IMR-90 (cell line): Measurements from ENCODE around the gene MAP1LC3B. TPM values are rescaled to one million over a fixed set of nuclear protein-coding genes. Genes with fewer than 3 reads are reported as not detected.

Source experiments
- ATAC-seq: fragments of 200-7000 bp; cut with Tn5 transposase; 2 replicates; pipeline ENCODE4 v1.9.1; 2020; ENCODE audit warnings: low read depth, mild to moderate bottlenecking, moderate library complexity
- BruUV-seq: library from RNA; stranded (reverse); fragments of 400-500 nt; replicated peaks from 2 replicates; lab custom pipeline; 2021; lab: Mats Ljungman, UMichigan
- CTCF ChIA-PET: fragments of 300-600 bp; formaldehyde crosslinking; extraction: SDS; loops from one replicate; lab custom pipeline; 2021; ENCODE audit warnings: antibody characterized with exemption; lab: Yijun Ruan, JAX
- POLR2A ChIA-PET: fragments of 300-600 bp; sonication (Branson Sonifier 250); formaldehyde crosslinking; loops from one replicate; lab custom pipeline; 2022; ENCODE audit warnings: antibody characterized with exemption; ENCODE audit not compliant: unreplicated experiment; lab: Charles Lee
- DNase-seq: peaks from one replicate; pipeline ENCODE4 v3.0.0; 2013
- H2AFZ ChIP-seq: replicated peaks from 2 replicates; pipeline ENCODE3; 2013; ENCODE audit warnings: low read length, mild to moderate bottlenecking; ENCODE audit not compliant: poor library complexity
- H2AK5ac ChIP-seq: 2 replicates; pipeline ENCODE4 v1.6.1; 2013; ENCODE audit warnings: low read depth, low read length, inconsistent platforms
- H2AK9ac ChIP-seq: replicated peaks from 2 replicates; pipeline ENCODE3; 2013; ENCODE audit warnings: mild to moderate bottlenecking, low read depth, low read length, moderate library complexity; ENCODE audit not compliant: poor library complexity
- H2BK120ac ChIP-seq: 2 replicates; pipeline ENCODE4 v1.6.1; 2013; ENCODE audit warnings: low read depth, low read length, inconsistent platforms
- H2BK15ac ChIP-seq: 3 replicates; pipeline ENCODE4 v1.6.1; 2013; ENCODE audit warnings: low read depth, low read length, inconsistent platforms
- H2BK20ac ChIP-seq: 2 replicates; pipeline ENCODE4 v1.6.1; 2013; ENCODE audit warnings: low read depth, mild to moderate bottlenecking, inconsistent platforms, low read length, moderate library complexity
- H2BK5ac ChIP-seq: 2 replicates; pipeline ENCODE4 v1.6.1; 2013; ENCODE audit warnings: mild to moderate bottlenecking, low read depth, low read length, inconsistent platforms; ENCODE audit not compliant: poor library complexity, severe bottlenecking
- H3K14ac ChIP-seq: replicated peaks from 2 replicates; pipeline ENCODE4 v1.6.1; 2013; ENCODE audit warnings: low read depth, low read length, inconsistent platforms
- H3K18ac ChIP-seq: 2 replicates; pipeline ENCODE4 v1.6.1; 2013; ENCODE audit warnings: low read depth, low read length, control low read depth
- H3K23ac ChIP-seq: 2 replicates; pipeline ENCODE4 v1.6.1; 2013; ENCODE audit warnings: low read depth, low read length, inconsistent platforms
- H3K27ac ChIP-seq: 2 replicates; pipeline ENCODE4 v1.5.1; 2013; ENCODE audit warnings: mild to moderate bottlenecking, control low read depth, low read length; ENCODE audit not compliant: insufficient read depth
- H3K27me3 ChIP-seq: 2 replicates; pipeline ENCODE4 v1.6.1; 2013; ENCODE audit warnings: low read length; ENCODE audit not compliant: control insufficient read depth, insufficient read depth
- H3K36me3 ChIP-seq: 2 replicates; pipeline ENCODE4 v1.6.1; 2013; ENCODE audit warnings: low read length, mixed read lengths; ENCODE audit not compliant: control insufficient read depth, insufficient read depth
- H3K4ac ChIP-seq: 2 replicates; pipeline ENCODE4 v1.6.1; 2013; ENCODE audit warnings: low read depth, low read length, inconsistent platforms
- H3K4me1 ChIP-seq: 2 replicates; pipeline ENCODE4 v1.6.1; 2013; ENCODE audit warnings: low read length, mixed read lengths; ENCODE audit not compliant: control insufficient read depth, insufficient read depth
- H3K4me2 ChIP-seq: 2 replicates; pipeline ENCODE4 v1.6.1; 2013; ENCODE audit warnings: low read depth, mild to moderate bottlenecking, control low read depth, low read length, moderate library complexity
- H3K4me3 ChIP-seq: 2 replicates; pipeline ENCODE4 v1.5.1; 2013; ENCODE audit warnings: low read depth, mild to moderate bottlenecking, control low read depth, low read length, moderate library complexity; ENCODE audit not compliant: insufficient read depth
- H3K56ac ChIP-seq: 2 replicates; pipeline ENCODE4 v1.6.1; 2013; ENCODE audit warnings: low read length, inconsistent platforms; ENCODE audit not compliant: insufficient read depth; ENCODE audit errors: extremely low read depth
- H3K79me1 ChIP-seq, 2 experiments: 2 replicates each; pipeline ENCODE4 v1.6.1; 2013; ENCODE audit warnings: low read length in 2 of 2, inconsistent platforms in 1 of 2, low read depth in 1 of 2
- H3K9ac ChIP-seq: 2 replicates; pipeline ENCODE4 v1.6.1; 2013; ENCODE audit warnings: low read depth, low read length, control low read depth
- H3K9me1 ChIP-seq: 2 replicates; pipeline ENCODE4 v1.6.1; 2013; ENCODE audit warnings: low read length, inconsistent platforms; ENCODE audit not compliant: insufficient read depth
- H3K9me3 ChIP-seq: 2 replicates; pipeline ENCODE4 v1.6.1; 2013; ENCODE audit warnings: low read length; ENCODE audit not compliant: control insufficient read depth, insufficient read depth
- H4K20me1 ChIP-seq: 2 replicates; pipeline ENCODE4 v1.6.1; 2013; ENCODE audit warnings: low read length, inconsistent platforms; ENCODE audit not compliant: insufficient read depth
- H4K5ac ChIP-seq: 2 replicates; pipeline ENCODE4 v1.6.1; 2013; ENCODE audit warnings: mild to moderate bottlenecking, low read depth, low read length, control low read depth
- H4K8ac ChIP-seq, 2 experiments: 2 replicates each; pipeline ENCODE4 v1.6.1; 2013; ENCODE audit warnings: low read depth in 2 of 2, low read length in 2 of 2, control low read depth in 1 of 2, inconsistent platforms in 1 of 2
- H4K91ac ChIP-seq: 2 replicates; pipeline ENCODE4 v1.6.1; 2013; ENCODE audit warnings: low read depth, low read length, inconsistent platforms; ENCODE audit not compliant: insufficient read depth
- BHLHE40 ChIP-seq: fragments of 150-350 bp; IDR thresholded peaks from 2 replicates; pipeline ENCODE4 v1.6.1; 2016; ENCODE audit warnings: mild to moderate bottlenecking, low read depth, low read length
- CEBPB ChIP-seq: IDR thresholded peaks from 2 replicates; pipeline ENCODE4 v1.6.1; 2012; ENCODE audit warnings: low read depth, low read length, improper control_type of control experiment
- ELK1 ChIP-seq: fragments of 150-350 bp; IDR thresholded peaks from 2 replicates; pipeline ENCODE4 v1.6.1; 2016; ENCODE audit warnings: low read depth, mild to moderate bottlenecking, low read length, moderate library complexity, borderline replicate concordance
- MAFK ChIP-seq: IDR thresholded peaks from 2 replicates; pipeline ENCODE4 v1.6.1; 2012; ENCODE audit warnings: low read depth, low read length, improper control_type of control experiment
- RFX5 ChIP-seq: IDR thresholded peaks from 2 replicates; pipeline ENCODE4 v1.8.0; 2012; ENCODE audit warnings: low read depth, mild to moderate bottlenecking, low read length, moderate library complexity
- WGBS, 2 experiments: methylation state at CpG; one replicate each; pipeline versions ENCODE4 v1.1.5 to v1.1.7; 2013; ENCODE audit warnings: missing lambda C conversion rate in 2 of 2; ENCODE audit not compliant: insufficient read length in 1 of 2; ENCODE audit errors: extremely low coverage in 2 of 2; 5-methylcytosine and 5-hydroxymethylcytosine counted together
- dilution Hi-C: fragments of 300-500 bp; cut with HindIII; formaldehyde crosslinking; loops from one replicate; pipeline ENCODE4 v1.14.3; 2018; ENCODE audit warnings: low sequenced_read_pairs; ENCODE audit not compliant: unreplicated experiment
- in situ Hi-C: fragments of 300-500 bp; cut with MboI; formaldehyde crosslinking; loops from 3 replicates; pipeline ENCODE4 v1.14.3; 2019; ENCODE audit warnings: low sequenced_read_pairs, inconsistent platforms, mixed read lengths
- intact Hi-C: fragments of 100-400 bp; cut with micrococcal nuclease; formaldehyde crosslinking; loops from 2 replicates; pipeline ENCODE4 v1.10.0; 2022
- polyA plus RNA-seq, 3 experiments: library from polyadenylated mRNA; depleted of rRNA; stranded (reverse); fragments of >200 nt; gene quantifications; 2 replicates each; pipeline ENCODE4 v1.2.3, GENCODE V29; 2012; ENCODE audit warnings: low replicate concordance in 1 of 3
- total RNA-seq: library from RNA; depleted of rRNA; stranded (reverse); fragments of >200 nt; gene quantifications from 2 replicates; pipeline ENCODE4 v1.2.3, GENCODE V29; 2012

MAP1LC3B gene
- total and polyA plus RNA-seq, 2 of the 4 experiments (the other 2 are of a cell fraction), result 23.5 to 57.7 TPM

- TF ChIP-seq MAFK, result no peak
Measured at GRCh38 chr16:87390641-87391323, 1.4 kb upstream of the MAP1LC3B start (continued).

- no peak overlapping the region; the same call in 1 of the 2 replicates for H3K56ac ChIP-seq
- in situ Hi-C loops, result no loop called here
- H4K91ac ChIP-seq, result peak overlapping the region; percentile 88
- H3K9me1 ChIP-seq, result peaks cover 7% of the 10 kb centered on the region; the same call in 1 of the 2 replicates
- peaks cover 7% of the 10 kb centered on the region for H3K4me1 ChIP-seq
- peak overlapping the region; percentile 86 for H2BK5ac ChIP-seq
- peak overlapping the region; percentile 78; the same call in 1 of the 3 replicates for H2BK15ac ChIP-seq
- peak overlapping the region; percentile 87 for H2AFZ ChIP-seq
- peak; percentile 9 for ATAC-seq
- ChIA-PET CTCF (no interaction called here), POLR2A (no interaction called here)
- peak overlapping the region; percentile 96 for H2AK9ac ChIP-seq
- H3K4me2 ChIP-seq, result peak overlapping the region; percentile 68
- H4K5ac ChIP-seq, result peak overlapping the region; percentile 62
- H3K27me3 ChIP-seq, result no peaks in the 10 kb centered on the region
- TF ChIP-seq ELK1 (no peak), CEBPB (peak; percentile 89), BHLHE40 (0 out of 2 replicates have a peak, but pooled peaks have one; percentile 13), RFX5 (no peak)
- H4K8ac ChIP-seq, result peak overlapping the region; percentile 95 to 98
- peak overlapping the region; percentile 99 for H3K23ac ChIP-seq
- H3K4me3 ChIP-seq, result peak overlapping the region; percentile 69
- H4K20me1 ChIP-seq, result peaks cover 31% of the 10 kb centered on the region
- peak overlapping the region; percentile 97 for H3K14ac ChIP-seq
- H3K36me3 ChIP-seq, result no peaks in the 10 kb centered on the region
- peak overlapping the region; percentile 55; the same call in 1 of the 2 replicates for H3K18ac ChIP-seq
- peaks cover 0 to 41% of the 10 kb centered on the region in 2 experiments; a peak in 3 of 4 replicates for H3K79me1 ChIP-seq
- H3K9ac ChIP-seq, result peak overlapping the region; percentile 75
- H2BK120ac ChIP-seq, result peak overlapping the region; percentile 84
- peak overlapping the region; percentile 90 for H3K27ac ChIP-seq
- no peak overlapping the region for H2BK20ac ChIP-seq
- no peaks in the 10 kb centered on the region for H3K9me3 ChIP-seq
- peak overlapping the region; percentile 99 for H2AK5ac ChIP-seq
- intact Hi-C loops, result no loop called here
- BruUV-seq, result no TSS peak
- dilution Hi-C loops, result no loop called here
- DNase-seq, result no peak
- WGBS, 2 experiments, result 12% methylated on average over 9 of the region's 44 CpGs; no CpG with 5 or more reads in 1 of the 2 experiments
- H3K4ac ChIP-seq, result peak overlapping the region; percentile 97
Measured at GRCh38 chr16:87391324-87391949, 699 bp upstream of the MAP1LC3B start.
